SH-SY5Y (cell line): ENCODE measurements around the gene LRP2.

Source experiments
- GATA2 ChIP-seq: IDR thresholded peaks from 2 replicates; pipeline ENCODE4 v1.6.1; 2011; ENCODE audit warnings: mild to moderate bottlenecking, low read depth, low read length
- GATA3 ChIP-seq: IDR thresholded peaks from 2 replicates; pipeline ENCODE4 v1.6.1; 2011; ENCODE audit warnings: low read depth, mild to moderate bottlenecking, low read length, moderate library complexity

- TF ChIP-seq GATA3 (peak; percentile 55), GATA2 (peak; percentile 84)
These were observed 30.8 kb upstream of the LRP2 start for GRCh38 chr2:169393068-169393590.
